ENCODE data around the gene CH25H. TPM values are rescaled to one million over a fixed set of nuclear protein-coding genes. Genes with fewer than 3 reads are reported as not detected.

Gene CH25H
- total RNA-seq, 4 donors from 2014 or later: 1.0 to 4.6 (median 1.8) TPM; not detected in 1

DNA sequence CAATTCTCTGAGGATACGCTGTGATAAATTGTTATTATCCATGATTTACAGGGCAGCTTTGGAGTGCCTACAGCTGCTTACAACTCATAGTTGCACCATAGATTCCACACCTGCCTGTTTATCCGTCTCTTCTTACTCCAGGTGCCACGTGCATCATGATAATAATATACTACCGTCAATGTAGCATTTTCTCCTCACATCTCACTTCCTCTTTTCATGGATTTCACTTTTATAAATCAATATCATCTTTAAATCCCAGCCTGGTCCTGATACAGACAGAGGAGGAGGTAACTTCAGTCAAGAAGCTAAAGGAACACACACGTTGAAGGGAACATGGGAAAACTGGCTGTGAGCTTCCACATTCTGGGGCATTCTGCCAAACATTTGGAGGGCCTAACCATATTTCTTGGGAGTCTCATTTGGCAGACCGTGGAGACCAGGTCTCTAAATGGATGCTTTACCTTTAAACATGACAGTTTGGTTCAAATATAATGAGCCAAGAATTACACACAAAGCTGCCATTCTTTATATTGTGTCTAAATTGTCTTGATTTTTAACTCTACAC, 2.4 kb downstream of the CH25H start:
- TF ChIP-seq, protein P1, sequence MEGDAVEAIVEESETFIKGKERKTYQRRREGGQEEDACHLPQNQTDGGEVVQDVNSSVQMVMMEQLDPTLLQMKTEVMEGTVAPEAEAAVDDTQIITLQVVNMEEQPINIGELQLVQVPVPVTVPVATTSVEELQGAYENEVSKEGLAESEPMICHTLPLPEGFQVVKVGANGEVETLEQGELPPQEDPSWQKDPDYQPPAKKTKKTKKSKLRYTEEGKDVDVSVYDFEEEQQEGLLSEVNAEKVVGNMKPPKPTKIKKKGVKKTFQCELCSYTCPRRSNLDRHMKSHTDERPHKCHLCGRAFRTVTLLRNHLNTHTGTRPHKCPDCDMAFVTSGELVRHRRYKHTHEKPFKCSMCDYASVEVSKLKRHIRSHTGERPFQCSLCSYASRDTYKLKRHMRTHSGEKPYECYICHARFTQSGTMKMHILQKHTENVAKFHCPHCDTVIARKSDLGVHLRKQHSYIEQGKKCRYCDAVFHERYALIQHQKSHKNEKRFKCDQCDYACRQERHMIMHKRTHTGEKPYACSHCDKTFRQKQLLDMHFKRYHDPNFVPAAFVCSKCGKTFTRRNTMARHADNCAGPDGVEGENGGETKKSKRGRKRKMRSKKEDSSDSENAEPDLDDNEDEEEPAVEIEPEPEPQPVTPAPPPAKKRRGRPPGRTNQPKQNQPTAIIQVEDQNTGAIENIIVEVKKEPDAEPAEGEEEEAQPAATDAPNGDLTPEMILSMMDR (IDR thresholded peaks at IDR 0.05; ENCODE audit: low read depth): no peak

DNA sequence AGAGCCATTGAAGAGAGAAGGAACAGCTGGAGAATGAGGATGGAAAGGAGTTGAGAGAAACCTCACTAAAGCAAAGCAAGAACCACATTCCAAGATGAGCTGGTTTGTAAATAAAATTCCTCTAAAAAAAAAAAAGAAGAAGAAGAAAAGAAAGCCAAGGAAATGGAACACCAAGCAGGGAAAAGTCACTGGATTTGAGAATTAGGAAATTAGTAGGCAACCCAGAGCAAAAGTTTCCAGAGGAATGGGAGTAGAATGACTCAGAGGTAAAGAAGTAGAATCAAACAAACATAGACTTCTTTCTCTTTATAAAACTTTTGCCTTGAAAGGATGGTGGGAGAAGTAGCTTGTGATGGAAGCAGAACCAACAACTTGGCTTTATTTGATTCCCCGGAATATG, 3.9 kb downstream of the CH25H start:
- TF ChIP-seq, protein P1 (IDR thresholded peaks at IDR 0.05; ENCODE audit: low read depth): no peak

DNA sequence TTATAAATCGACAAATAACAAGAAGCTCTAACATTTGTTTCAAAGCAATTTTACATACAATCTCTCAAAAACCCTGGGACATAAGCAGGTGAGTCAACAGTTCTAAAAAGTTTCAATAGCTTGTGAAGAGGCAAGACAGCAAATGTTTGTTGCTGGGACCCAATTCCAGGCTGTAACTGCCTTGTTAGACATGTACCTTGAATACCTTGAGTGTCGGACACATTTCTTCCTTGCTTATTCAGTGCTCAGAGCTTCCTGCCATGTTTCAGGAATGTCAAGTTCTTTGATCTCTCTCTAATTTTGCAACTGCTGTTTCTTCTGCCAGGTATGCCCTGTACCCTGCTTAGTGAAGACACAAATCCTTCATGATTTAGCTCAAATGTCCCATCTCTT, 5.1 kb downstream of the CH25H start:
- TF ChIP-seq, protein P1 (IDR thresholded peaks at IDR 0.05; ENCODE audit: low read depth): no peak

DNA sequence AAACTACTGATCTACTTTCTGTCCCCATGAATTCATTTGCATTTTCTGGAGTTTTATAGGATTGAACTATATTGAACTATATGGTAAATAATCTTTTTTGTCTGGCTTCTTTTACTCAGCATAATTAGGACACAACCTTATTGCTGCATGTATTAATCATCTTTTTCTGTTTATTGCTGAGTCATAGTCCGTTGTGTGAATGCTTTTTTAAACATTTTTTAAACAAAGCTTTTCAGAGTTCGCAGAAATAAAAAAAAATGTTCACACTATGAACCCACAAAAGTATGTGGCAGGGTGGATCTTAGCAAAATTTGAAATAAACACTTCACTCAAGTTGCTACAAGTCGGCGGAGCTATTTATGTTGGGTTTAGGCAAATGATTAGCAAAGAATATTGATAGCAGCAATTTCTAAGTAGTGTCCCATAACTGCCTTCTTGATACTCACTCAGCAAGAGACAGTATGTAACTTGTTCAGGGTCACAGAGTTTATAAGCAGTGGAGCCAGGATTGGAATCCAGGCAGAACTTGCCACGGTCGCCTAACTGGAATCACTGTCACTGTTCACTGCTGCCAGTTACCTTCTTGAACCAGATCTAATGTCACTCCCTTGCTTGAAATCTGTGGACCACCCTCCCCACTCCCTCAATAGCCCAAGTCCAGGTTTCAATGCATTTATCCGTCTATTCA, 5.6 kb downstream of the CH25H start:
- TF ChIP-seq, protein P1 (IDR thresholded peaks at IDR 0.05; ENCODE audit: low read depth): no peak

DNA sequence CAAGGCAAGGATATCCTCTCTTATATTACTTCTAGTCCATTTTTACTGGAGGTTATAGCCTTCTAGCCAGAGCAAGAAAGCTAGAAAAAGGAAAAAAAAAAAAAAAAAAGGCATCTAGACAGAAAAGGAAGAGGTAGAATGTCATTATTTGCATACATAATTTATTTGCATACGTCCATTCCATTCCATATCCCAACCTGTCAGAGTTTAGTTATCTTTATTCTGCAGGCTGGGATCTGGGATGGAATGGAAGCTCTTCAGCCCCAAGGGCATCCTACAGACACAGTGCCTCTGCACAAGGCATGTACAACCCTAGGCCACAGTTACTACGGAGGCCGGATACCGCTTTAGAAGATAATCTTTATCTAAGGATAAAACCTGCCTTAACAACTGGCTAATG, 9.6 kb downstream of the CH25H start:
- TF ChIP-seq, protein P1 (IDR thresholded peaks at IDR 0.05; ENCODE audit: low read depth): no peak

DNA sequence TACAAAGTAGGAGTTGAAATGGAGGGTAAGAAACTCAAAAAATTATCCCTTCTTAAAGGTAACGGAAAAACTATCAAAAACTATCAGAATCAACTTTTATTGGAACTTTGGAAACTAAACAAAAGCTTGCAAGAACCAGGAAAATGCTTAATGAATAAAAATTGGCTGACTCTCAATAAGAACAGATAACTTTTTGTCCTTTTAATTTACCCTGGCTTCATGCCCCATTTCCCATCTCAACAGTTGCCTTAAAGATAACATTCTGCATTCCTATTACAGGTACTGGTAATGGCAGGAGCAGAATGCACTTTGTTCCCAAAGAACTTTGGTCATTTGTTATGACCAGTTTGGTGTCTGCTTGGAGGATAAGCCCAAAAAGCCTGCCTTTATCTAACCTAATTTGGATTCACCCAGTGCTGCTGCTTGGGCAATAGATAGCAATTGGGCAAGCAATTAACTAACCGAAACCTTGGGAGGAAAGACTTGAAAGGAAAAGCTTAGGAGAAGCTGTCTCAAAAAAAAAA, 17.8 kb downstream of the CH25H start:
- TF ChIP-seq, protein P1 (IDR thresholded peaks at IDR 0.05; ENCODE audit: low read depth): no peak

DNA sequence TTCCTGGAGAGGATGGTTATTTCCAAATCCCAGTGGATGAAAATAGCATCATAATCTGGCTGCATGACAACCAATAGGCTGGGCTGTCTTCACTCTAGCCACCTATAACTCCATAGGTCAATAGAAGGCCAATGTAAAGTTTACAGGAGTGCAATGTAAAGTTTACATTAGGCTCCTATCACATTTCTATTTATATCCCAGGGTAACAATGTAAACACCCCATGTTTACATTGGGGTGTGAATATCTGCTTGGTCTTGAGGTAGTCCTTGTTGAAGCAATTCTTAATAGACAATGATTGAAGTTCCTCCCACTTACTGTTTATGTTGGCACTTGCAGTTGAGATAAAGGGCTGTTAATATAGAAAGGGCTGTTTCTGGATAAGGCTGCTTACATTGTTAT, 21.5 kb downstream of the CH25H start:
- TF ChIP-seq, protein P1 (IDR thresholded peaks at IDR 0.05; ENCODE audit: low read depth): no peak
